Astrocyte (in vitro differentiated cells and primary cell): ENCODE measurements around the gene DPP7. TPM values are rescaled to one million over a fixed set of nuclear protein-coding genes. Genes with fewer than 3 reads are reported as not detected.

Source experiments
- DNase-seq: peaks from one replicate; pipeline ENCODE4 v3.0.0-alpha.2; 2010; ENCODE audit warnings: low read depth
- FAIRE-seq: peaks from 2 replicates; lab custom pipeline; 2011; peaks lifted over from hg19 to GRCh38; lab: Jason Lieb, UNC
- H2AFZ ChIP-seq: 2 replicates; pipeline ENCODE4 v1.6.0; 2012; ENCODE audit warnings: low read depth, low read length, inconsistent platforms
- H3K27ac ChIP-seq: 2 replicates; pipeline ENCODE4 v1.5.1; 2011; ENCODE audit warnings: low read depth, low read length, inconsistent platforms
- H3K27me3 ChIP-seq: 2 replicates; pipeline ENCODE4 v1.6.0; 2011; ENCODE audit warnings: low read length, inconsistent platforms; ENCODE audit not compliant: insufficient read depth
- H3K36me3 ChIP-seq: 2 replicates; pipeline ENCODE4 v1.5.1; 2011; ENCODE audit warnings: low read length, inconsistent platforms; ENCODE audit not compliant: insufficient read depth
- H3K4me1 ChIP-seq: 2 replicates; pipeline ENCODE4 v1.5.1; 2011; ENCODE audit warnings: low read length, inconsistent platforms; ENCODE audit not compliant: insufficient read depth
- H3K4me2 ChIP-seq: 2 replicates; pipeline ENCODE4 v1.6.0; 2012; ENCODE audit warnings: low read length, inconsistent platforms
- H3K4me3 ChIP-seq: 2 replicates; pipeline ENCODE4 v1.5.1; 2011; ENCODE audit warnings: low read depth, mild to moderate bottlenecking, low read length, inconsistent platforms; ENCODE audit not compliant: insufficient read depth
- H3K79me2 ChIP-seq: 2 replicates; pipeline ENCODE4 v1.6.0; 2012; ENCODE audit warnings: mild to moderate bottlenecking, low read length, inconsistent platforms; ENCODE audit not compliant: insufficient read depth
- H3K9ac ChIP-seq: 2 replicates; pipeline ENCODE4 v1.6.0; 2012; ENCODE audit warnings: mild to moderate bottlenecking, low read length, inconsistent platforms
- H3K9me3 ChIP-seq: 2 replicates; pipeline ENCODE4 v1.5.1; 2012; ENCODE audit warnings: low read depth, mild to moderate bottlenecking, low read length, inconsistent platforms; ENCODE audit not compliant: insufficient read depth
- H4K20me1 ChIP-seq: 2 replicates; pipeline ENCODE4 v1.6.0; 2012; ENCODE audit warnings: low read length, inconsistent platforms; ENCODE audit not compliant: insufficient read depth
- H3K27ac Mint-ChIP-seq: one replicate; pipeline ENCODE4 v1.8.0; 2021; ENCODE audit warnings: mild to moderate bottlenecking, mixed read lengths; ENCODE audit not compliant: unreplicated experiment
- H3K27me3 Mint-ChIP-seq: one replicate; pipeline ENCODE4 v1.8.0; 2021; ENCODE audit warnings: low read depth, mixed read lengths; ENCODE audit not compliant: unreplicated experiment
- H3K36me3 Mint-ChIP-seq: one replicate; pipeline ENCODE4 v1.8.0; 2021; ENCODE audit warnings: low read depth, mixed read lengths; ENCODE audit not compliant: unreplicated experiment
- H3K4me1 Mint-ChIP-seq: one replicate; pipeline ENCODE4 v1.8.0; 2021; ENCODE audit warnings: low read depth, mixed read lengths; ENCODE audit not compliant: unreplicated experiment
- H3K4me3 Mint-ChIP-seq: one replicate; pipeline ENCODE4 v1.8.0; 2021; ENCODE audit warnings: mild to moderate bottlenecking, moderate library complexity, mixed read lengths; ENCODE audit not compliant: unreplicated experiment
- H3K9me3 Mint-ChIP-seq: one replicate; pipeline ENCODE4 v1.8.0; 2021; ENCODE audit warnings: mild to moderate bottlenecking, mixed read lengths; ENCODE audit not compliant: unreplicated experiment
- EZH2 ChIP-seq: IDR thresholded peaks from 2 replicates; pipeline ENCODE4 v1.6.1; 2012; ENCODE audit warnings: mild to moderate bottlenecking, low read length, inconsistent platforms; ENCODE audit not compliant: insufficient read depth
- total RNA-seq: library from RNA; stranded (reverse); gene quantifications from 2 replicates; pipeline ENCODE4 v1.2.1, GENCODE V29; 2021
- TF ChIP-seq, protein P1 (sequence below): IDR thresholded peaks from 2 replicates; pipeline ENCODE4 v1.5.1; 2011; ENCODE audit warnings: low read depth, mild to moderate bottlenecking, inconsistent platforms, low read length, moderate library complexity; ENCODE audit not compliant: insufficient read depth

The DPP7 gene
- total RNA-seq, 1 donor from 2014 or later = 53.8 TPM

DNA sequence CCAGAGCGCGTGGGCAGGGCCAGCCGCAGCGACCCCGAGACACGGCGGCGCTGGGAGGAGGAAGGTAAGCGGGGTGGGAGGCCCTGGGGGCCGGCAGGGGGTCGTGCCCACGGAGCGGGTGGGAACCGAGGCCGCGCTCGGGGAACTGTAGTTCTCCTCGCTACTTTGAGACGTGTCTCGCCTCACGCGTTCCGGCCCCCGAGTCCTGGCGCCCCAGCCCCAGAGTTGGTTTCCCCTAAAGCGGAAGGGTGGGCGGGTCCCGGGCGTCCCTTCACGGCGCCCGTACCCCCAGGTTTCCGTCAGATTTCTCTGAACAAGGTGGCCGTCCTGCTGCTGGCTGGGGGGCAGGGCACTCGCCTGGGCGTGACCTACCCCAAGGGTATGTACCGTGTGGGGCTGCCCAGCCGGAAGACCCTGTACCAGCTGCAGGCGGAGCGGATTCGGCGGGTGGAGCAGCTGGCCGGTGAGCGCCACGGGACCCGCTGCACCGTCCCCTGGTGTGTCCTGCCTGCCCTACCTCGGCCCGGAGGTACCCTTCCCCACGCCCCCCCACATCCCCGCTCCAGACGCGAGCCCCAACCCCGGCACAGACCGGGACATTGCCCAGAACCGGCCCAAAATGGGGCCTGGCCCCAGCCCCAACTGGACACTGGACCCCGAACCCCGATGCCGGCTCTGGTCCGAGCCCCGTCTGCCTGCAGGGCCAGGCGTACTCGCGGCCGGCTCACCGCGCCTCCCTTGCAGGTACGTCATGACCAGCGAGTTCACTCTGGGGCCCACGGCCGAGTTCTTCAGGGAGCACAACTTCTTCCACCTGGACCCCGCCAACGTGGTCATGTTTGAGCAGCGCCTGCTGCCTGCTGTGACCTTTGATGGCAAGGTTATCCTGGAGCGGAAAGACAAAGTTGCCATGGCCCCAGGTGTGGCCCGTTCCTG lies 36.5 kb downstream of the DPP7 start:
- H3K9me3 Mint-ChIP-seq = no peaks in the 10 kb centered on the region
- H3K27me3 Mint-ChIP-seq = peaks cover 33% of the 10 kb centered on the region
- peak overlapping the region; percentile 89 for H3K4me2 ChIP-seq
- peak overlapping the region; percentile 73 for H3K4me3 Mint-ChIP-seq
- TF ChIP-seq EZH2 = no peak
- TF ChIP-seq, protein P1, sequence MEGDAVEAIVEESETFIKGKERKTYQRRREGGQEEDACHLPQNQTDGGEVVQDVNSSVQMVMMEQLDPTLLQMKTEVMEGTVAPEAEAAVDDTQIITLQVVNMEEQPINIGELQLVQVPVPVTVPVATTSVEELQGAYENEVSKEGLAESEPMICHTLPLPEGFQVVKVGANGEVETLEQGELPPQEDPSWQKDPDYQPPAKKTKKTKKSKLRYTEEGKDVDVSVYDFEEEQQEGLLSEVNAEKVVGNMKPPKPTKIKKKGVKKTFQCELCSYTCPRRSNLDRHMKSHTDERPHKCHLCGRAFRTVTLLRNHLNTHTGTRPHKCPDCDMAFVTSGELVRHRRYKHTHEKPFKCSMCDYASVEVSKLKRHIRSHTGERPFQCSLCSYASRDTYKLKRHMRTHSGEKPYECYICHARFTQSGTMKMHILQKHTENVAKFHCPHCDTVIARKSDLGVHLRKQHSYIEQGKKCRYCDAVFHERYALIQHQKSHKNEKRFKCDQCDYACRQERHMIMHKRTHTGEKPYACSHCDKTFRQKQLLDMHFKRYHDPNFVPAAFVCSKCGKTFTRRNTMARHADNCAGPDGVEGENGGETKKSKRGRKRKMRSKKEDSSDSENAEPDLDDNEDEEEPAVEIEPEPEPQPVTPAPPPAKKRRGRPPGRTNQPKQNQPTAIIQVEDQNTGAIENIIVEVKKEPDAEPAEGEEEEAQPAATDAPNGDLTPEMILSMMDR = no peak
- peaks cover 8% of the 10 kb centered on the region for H3K79me2 ChIP-seq
- peaks cover 3% of the 10 kb centered on the region for H3K4me1 Mint-ChIP-seq
- peaks cover 6% of the 10 kb centered on the region for H3K36me3 Mint-ChIP-seq
- no peaks in the 10 kb centered on the region for H3K27me3 ChIP-seq
- no peak for FAIRE-seq
- peak overlapping the region; percentile 64 for H3K9ac ChIP-seq
- peaks cover 3% of the 10 kb centered on the region for H3K36me3 ChIP-seq
- H4K20me1 ChIP-seq = peaks cover 20% of the 10 kb centered on the region
- no peaks in the 10 kb centered on the region for H3K9me3 ChIP-seq
- H3K27ac Mint-ChIP-seq = no peak overlapping the region
- H3K27ac ChIP-seq = no peak overlapping the region
- no peak for DNase-seq
- peak overlapping the region; percentile 64 for H3K4me3 ChIP-seq
- H3K4me1 ChIP-seq = peaks cover 20% of the 10 kb centered on the region
- H2AFZ ChIP-seq = peak overlapping the region; percentile 63

DNA sequence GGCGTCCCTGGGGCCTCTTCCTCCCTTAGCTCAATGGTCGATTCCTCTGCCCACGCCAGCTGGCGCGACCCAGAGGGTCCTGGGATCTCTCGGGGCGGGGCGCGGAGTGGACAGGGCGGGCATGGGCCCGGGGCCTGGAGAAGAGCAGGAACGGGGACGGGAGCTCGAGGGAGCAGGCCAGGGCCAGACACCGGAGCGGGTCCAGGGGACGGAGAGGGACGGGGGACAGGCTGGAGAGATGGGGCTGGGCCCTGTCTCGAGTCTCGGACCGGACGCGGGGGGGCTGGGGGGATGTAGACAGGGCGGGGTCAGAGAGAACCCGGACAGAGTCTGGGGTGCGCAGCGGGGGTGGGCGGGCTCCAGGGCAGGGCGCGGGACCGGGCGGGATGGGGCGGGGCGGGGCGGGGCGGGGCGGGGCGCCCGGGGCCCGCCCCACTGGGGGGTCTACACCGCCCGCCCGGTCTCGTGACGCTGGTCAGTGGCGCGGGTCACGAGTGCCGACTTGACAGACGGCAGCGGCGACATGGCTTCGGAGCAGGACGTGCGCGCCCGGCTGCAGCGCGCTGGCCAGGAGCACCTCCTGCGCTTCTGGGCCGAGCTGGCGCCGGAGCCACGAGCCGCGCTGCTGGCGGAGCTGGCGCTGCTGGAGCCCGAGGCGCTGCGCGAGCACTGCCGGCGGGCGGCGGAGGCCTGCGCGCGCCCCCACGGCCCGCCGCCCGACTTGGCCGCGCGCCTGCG lies 37.4 kb downstream of the DPP7 start, which contains the start of gene UAP1L1:
TSS of gene UAP1L1 (plus strand) at position 508 of the 738 bp plus-strand sequence. CDS start at position 524, 16 bp downstream.
- peak within 1 kb of the TSS; percentile 73 for H3K4me3 Mint-ChIP-seq

More for the DNA sequence above, 37.4 kb downstream of the DPP7 start, which contains the start of gene UAP1L1:
- Histone ChIP-seq H4K20me1 (peaks cover 18% of the 10 kb centered on the region), H3K79me2 (peaks cover 8% of the 10 kb centered on the region), H3K9ac (peak within 1 kb of the TSS; percentile 64), H3K4me1 (peaks cover 12% of the 10 kb centered on the region), H3K27ac (no peak within 1 kb of the TSS), H2AFZ (peak within 1 kb of the TSS; percentile 69), H3K4me3 (peak within 1 kb of the TSS; percentile 64), H3K9me3 (no peaks in the 10 kb centered on the region), H3K36me3 (peaks cover 3% of the 10 kb centered on the region), H3K4me2 (peak within 1 kb of the TSS; percentile 89), H3K27me3 (no peaks in the 10 kb centered on the region)
- DNase-seq (peak; percentile 34), FAIRE-seq (no peak)
- H3K27ac Mint-ChIP-seq = no peak within 1 kb of the TSS
- TF ChIP-seq, protein P1 = no peak
- TF ChIP-seq EZH2 = no peak
- no peaks in the 10 kb centered on the region for H3K9me3 Mint-ChIP-seq
- no peaks in the 10 kb centered on the region for H3K4me1 Mint-ChIP-seq
- peaks cover 33% of the 10 kb centered on the region for H3K27me3 Mint-ChIP-seq
- H3K36me3 Mint-ChIP-seq = peaks cover 6% of the 10 kb centered on the region
